ENCODE measurements around the gene RGS17.
"Not testable (repeated sequence)": the region's sequence is repeated elsewhere in the genome, so short reads cannot be mapped to it uniquely, and the experiment has no call there.

DNA sequence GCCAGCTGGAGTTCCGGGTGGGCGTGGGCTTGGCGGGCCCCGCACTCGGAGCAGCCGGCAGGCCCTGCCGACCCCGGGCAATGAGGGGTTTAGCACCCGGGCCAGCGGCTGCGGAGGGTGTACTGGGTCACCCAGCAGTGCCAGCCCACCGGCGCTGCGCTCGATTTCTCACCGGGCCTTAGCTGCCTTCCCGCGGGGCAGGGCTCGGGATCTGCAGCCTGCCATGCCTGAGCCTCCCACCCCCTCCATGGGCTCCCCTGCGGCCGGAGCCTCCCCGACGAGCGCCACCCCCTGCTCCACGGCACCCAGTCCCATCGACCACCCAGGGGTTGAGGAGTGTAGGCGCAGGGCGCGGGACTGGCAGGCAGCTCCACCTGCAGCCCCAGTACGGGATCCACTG is 2.6 kb upstream of the RGS17 start:
- TF ChIP-seq, protein P1, sequence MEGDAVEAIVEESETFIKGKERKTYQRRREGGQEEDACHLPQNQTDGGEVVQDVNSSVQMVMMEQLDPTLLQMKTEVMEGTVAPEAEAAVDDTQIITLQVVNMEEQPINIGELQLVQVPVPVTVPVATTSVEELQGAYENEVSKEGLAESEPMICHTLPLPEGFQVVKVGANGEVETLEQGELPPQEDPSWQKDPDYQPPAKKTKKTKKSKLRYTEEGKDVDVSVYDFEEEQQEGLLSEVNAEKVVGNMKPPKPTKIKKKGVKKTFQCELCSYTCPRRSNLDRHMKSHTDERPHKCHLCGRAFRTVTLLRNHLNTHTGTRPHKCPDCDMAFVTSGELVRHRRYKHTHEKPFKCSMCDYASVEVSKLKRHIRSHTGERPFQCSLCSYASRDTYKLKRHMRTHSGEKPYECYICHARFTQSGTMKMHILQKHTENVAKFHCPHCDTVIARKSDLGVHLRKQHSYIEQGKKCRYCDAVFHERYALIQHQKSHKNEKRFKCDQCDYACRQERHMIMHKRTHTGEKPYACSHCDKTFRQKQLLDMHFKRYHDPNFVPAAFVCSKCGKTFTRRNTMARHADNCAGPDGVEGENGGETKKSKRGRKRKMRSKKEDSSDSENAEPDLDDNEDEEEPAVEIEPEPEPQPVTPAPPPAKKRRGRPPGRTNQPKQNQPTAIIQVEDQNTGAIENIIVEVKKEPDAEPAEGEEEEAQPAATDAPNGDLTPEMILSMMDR (IDR thresholded peaks at IDR 0.05) = not testable (repeated sequence)
- not testable (repeated sequence) for TF ChIP-seq POLR2A (IDR thresholded peaks at IDR 0.05; ENCODE audit: low read depth); POLR2AphosphoS5 (IDR thresholded peaks at IDR 0.05); EP300 (IDR thresholded peaks at IDR 0.05)

Measured in esophagus muscularis mucosa (tissue), 4 donors.